ENCODE data around the gene KBTBD8.

The KBTBD8 gene

GRCh38 chr3:66983101-66983500 lies 15.0 kb upstream of the KBTBD8 start:
- Histone ChIP-seq H3K23ac (ENCODE audit: low read length) (no peak overlapping the region), H4K8ac (ENCODE audit: low read depth, low read length) (no peak overlapping the region), H3K4ac (ENCODE audit: low read depth, low read length) (no peak overlapping the region), H3K4me2 (ENCODE audit: low read length) (no peak overlapping the region), H3K27me3 (ENCODE audit: insufficient read depth, low read length) (no peaks in the 10 kb centered on the region), H3K18ac (ENCODE audit: low read length) (no peak overlapping the region), H3K14ac (ENCODE audit: low read length) (no peak overlapping the region), H2BK12ac (ENCODE audit: low read length) (no peak overlapping the region), H3K9me3 (ENCODE audit: insufficient read depth, low read depth, low read length) (no peaks in the 10 kb centered on the region), H3K79me2 (ENCODE audit: control insufficient read depth, insufficient read depth, low read length, poor library complexity) (no peaks in the 10 kb centered on the region), H2AFZ (ENCODE audit: insufficient read depth, low read length, poor library complexity) (no peak overlapping the region), H3K4me3 (ENCODE audit: low read depth, low read length) (no peak overlapping the region), H3K36me3 (ENCODE audit: control insufficient read depth in 1 of 2, insufficient read depth in 2 of 2, low read length in 2 of 2) (no peaks in the 10 kb centered on the region), H4K12ac (ENCODE audit: low read depth, low read length) (no peak overlapping the region), H3K4me1 (ENCODE audit: control insufficient read depth in 1 of 2, insufficient read depth in 2 of 2, low read length in 2 of 2) (no peaks in the 10 kb centered on the region), H2BK5ac (ENCODE audit: low read depth, low read length, poor library complexity) (no peak overlapping the region), H4K91ac (ENCODE audit: low read depth, low read length) (no peak overlapping the region), H3K9ac (ENCODE audit: low read length) (peak overlapping the region; percentile 27), H2BK120ac (ENCODE audit: insufficient read depth, low read length, poor library complexity) (no peak overlapping the region), H3K27ac (ENCODE audit: low read depth, low read length) (no peak overlapping the region), H3K79me1 (ENCODE audit: low read length) (no peaks in the 10 kb centered on the region), H2AK5ac (ENCODE audit: low read length) (no peak overlapping the region)
- DNase-seq = no peak
- no CpG with 5 or more reads among the region's 2 CpGs for WGBS (ENCODE audit: extremely low coverage, insufficient coverage, insufficient read length)

- Histone ChIP-seq H3K4ac (ENCODE audit: low read depth, low read length) (no peak overlapping the region), H3K23ac (ENCODE audit: low read length) (no peak overlapping the region), H4K12ac (ENCODE audit: low read depth, low read length) (no peak overlapping the region), H3K36me3 (ENCODE audit: control insufficient read depth in 1 of 2, insufficient read depth in 2 of 2, low read length in 2 of 2) (no peaks in the 10 kb centered on the region), H3K79me1 (ENCODE audit: low read length) (no peaks in the 10 kb centered on the region), H3K9ac (ENCODE audit: low read length) (no peak overlapping the region), H3K27ac (ENCODE audit: low read depth, low read length) (no peak overlapping the region), H3K27me3 (ENCODE audit: insufficient read depth, low read length) (no peaks in the 10 kb centered on the region), H3K18ac (ENCODE audit: low read length) (no peak overlapping the region), H4K91ac (ENCODE audit: low read depth, low read length) (no peak overlapping the region), H2BK5ac (ENCODE audit: low read depth, low read length, poor library complexity) (no peak overlapping the region), H4K8ac (ENCODE audit: low read depth, low read length) (no peak overlapping the region), H2AFZ (ENCODE audit: insufficient read depth, low read length, poor library complexity) (no peak overlapping the region), H2BK120ac (ENCODE audit: insufficient read depth, low read length, poor library complexity) (no peak overlapping the region), H3K4me3 (ENCODE audit: low read depth, low read length) (no peak overlapping the region), H3K14ac (ENCODE audit: low read length) (no peak overlapping the region), H3K4me2 (ENCODE audit: low read length) (no peak overlapping the region), H3K4me1 (ENCODE audit: control insufficient read depth in 1 of 2, insufficient read depth in 2 of 2, low read length in 2 of 2) (no peaks in the 10 kb centered on the region), H3K79me2 (ENCODE audit: control insufficient read depth, insufficient read depth, low read length, poor library complexity) (no peaks in the 10 kb centered on the region), H2BK12ac (ENCODE audit: low read length) (no peak overlapping the region), H2AK5ac (ENCODE audit: low read length) (no peak overlapping the region), H3K9me3 (ENCODE audit: insufficient read depth, low read depth, low read length) (no peaks in the 10 kb centered on the region)
- DNase-seq = no peak
- no CpG with 5 or more reads among the region's 7 CpGs for WGBS (ENCODE audit: extremely low coverage, insufficient coverage, insufficient read length)
Measured at GRCh38 chr3:66985336-66985920, 12.7 kb upstream of the KBTBD8 start.

GRCh38 chr3:66986406-66986805 lies 11.7 kb upstream of the KBTBD8 start:
- no peak overlapping the region for H2BK12ac ChIP-seq (ENCODE audit: low read length)
- no peak overlapping the region for H3K9ac ChIP-seq (ENCODE audit: low read length)
- no CpG with 5 or more reads among the region's 5 CpGs for WGBS (ENCODE audit: extremely low coverage, insufficient coverage, insufficient read length)
- H4K12ac ChIP-seq (ENCODE audit: low read depth, low read length) = no peak overlapping the region
- H3K36me3 ChIP-seq (ENCODE audit: control insufficient read depth in 1 of 2, insufficient read depth in 2 of 2, low read length in 2 of 2) = no peaks in the 10 kb centered on the region
- no peak overlapping the region for H2AFZ ChIP-seq (ENCODE audit: insufficient read depth, low read length, poor library complexity)
- no peaks in the 10 kb centered on the region for H3K27me3 ChIP-seq (ENCODE audit: insufficient read depth, low read length)
- no peaks in the 10 kb centered on the region for H3K79me1 ChIP-seq (ENCODE audit: low read length)
- no peaks in the 10 kb centered on the region for H3K79me2 ChIP-seq (ENCODE audit: control insufficient read depth, insufficient read depth, low read length, poor library complexity)
- no peaks in the 10 kb centered on the region for H3K4me1 ChIP-seq (ENCODE audit: control insufficient read depth in 1 of 2, insufficient read depth in 2 of 2, low read length in 2 of 2)
- no peak overlapping the region for H2BK120ac ChIP-seq (ENCODE audit: insufficient read depth, low read length, poor library complexity)
- H4K91ac ChIP-seq (ENCODE audit: low read depth, low read length) = no peak overlapping the region
- no peak overlapping the region for H3K14ac ChIP-seq (ENCODE audit: low read length)
- H4K8ac ChIP-seq (ENCODE audit: low read depth, low read length) = no peak overlapping the region
- H3K18ac ChIP-seq (ENCODE audit: low read length) = no peak overlapping the region
- no peak overlapping the region for H3K27ac ChIP-seq (ENCODE audit: low read depth, low read length)
- no peak overlapping the region for H2AK5ac ChIP-seq (ENCODE audit: low read length)
- no peak overlapping the region for H3K23ac ChIP-seq (ENCODE audit: low read length)
- H3K4me2 ChIP-seq (ENCODE audit: low read length) = no peak overlapping the region
- no peaks in the 10 kb centered on the region for H3K9me3 ChIP-seq (ENCODE audit: insufficient read depth, low read depth, low read length)
- H3K4ac ChIP-seq (ENCODE audit: low read depth, low read length) = no peak overlapping the region
- no peak for DNase-seq
- H3K4me3 ChIP-seq (ENCODE audit: low read depth, low read length) = no peak overlapping the region
- H2BK5ac ChIP-seq (ENCODE audit: low read depth, low read length, poor library complexity) = no peak overlapping the region

- no peak for DNase-seq
- H2AK5ac ChIP-seq (ENCODE audit: low read length) = no peak overlapping the region
- no peak overlapping the region for H3K23ac ChIP-seq (ENCODE audit: low read length)
- no peak overlapping the region for H4K8ac ChIP-seq (ENCODE audit: low read depth, low read length)
- no peak overlapping the region for H3K9ac ChIP-seq (ENCODE audit: low read length)
- no peak overlapping the region for H2AFZ ChIP-seq (ENCODE audit: insufficient read depth, low read length, poor library complexity)
- H4K91ac ChIP-seq (ENCODE audit: low read depth, low read length) = no peak overlapping the region
- H3K4me1 ChIP-seq (ENCODE audit: control insufficient read depth in 1 of 2, insufficient read depth in 2 of 2, low read length in 2 of 2) = no peaks in the 10 kb centered on the region
- no peaks in the 10 kb centered on the region for H3K79me2 ChIP-seq (ENCODE audit: control insufficient read depth, insufficient read depth, low read length, poor library complexity)
- no peaks in the 10 kb centered on the region for H3K27me3 ChIP-seq (ENCODE audit: insufficient read depth, low read length)
- WGBS (ENCODE audit: extremely low coverage, insufficient coverage, insufficient read length) = no CpG with 5 or more reads among the region's 6 CpGs
- H3K18ac ChIP-seq (ENCODE audit: low read length) = no peak overlapping the region
- no peaks in the 10 kb centered on the region for H3K9me3 ChIP-seq (ENCODE audit: insufficient read depth, low read depth, low read length)
- no peaks in the 10 kb centered on the region for H3K36me3 ChIP-seq (ENCODE audit: control insufficient read depth in 1 of 2, insufficient read depth in 2 of 2, low read length in 2 of 2)
- no peak overlapping the region for H2BK5ac ChIP-seq (ENCODE audit: low read depth, low read length, poor library complexity)
- H3K4me2 ChIP-seq (ENCODE audit: low read length) = no peak overlapping the region
- H3K27ac ChIP-seq (ENCODE audit: low read depth, low read length) = no peak overlapping the region
- no peak overlapping the region for H3K4ac ChIP-seq (ENCODE audit: low read depth, low read length)
- no peak overlapping the region for H3K4me3 ChIP-seq (ENCODE audit: low read depth, low read length)
- no peak overlapping the region for H2BK12ac ChIP-seq (ENCODE audit: low read length)
- no peaks in the 10 kb centered on the region for H3K79me1 ChIP-seq (ENCODE audit: low read length)
- no peak overlapping the region for H4K12ac ChIP-seq (ENCODE audit: low read depth, low read length)
- no peak overlapping the region for H2BK120ac ChIP-seq (ENCODE audit: insufficient read depth, low read length, poor library complexity)
- no peak overlapping the region for H3K14ac ChIP-seq (ENCODE audit: low read length)
Measured at GRCh38 chr3:66989241-66989640, 8.9 kb upstream of the KBTBD8 start.
